DND-41 (cell line): ENCODE measurements around the gene ATP6V0C.
A peak's percentile ranks its signal among the peaks of the same experiment; 100 is the strongest.

ENCODE experiments used
- ATAC-seq: fragments of 200-7000 bp; cut with Tn5 transposase; 3 replicates; pipeline ENCODE4 v1.9.1; 2021; ENCODE audit warnings: low read depth; ENCODE audit not compliant: insufficient read depth
- DNase-seq: peaks from one replicate; pipeline ENCODE4 v3.0.0-alpha.2; 2020
- H2AFZ ChIP-seq: 2 replicates; pipeline ENCODE4 v1.6.0; 2012; ENCODE audit warnings: low read depth, low read length
- H3K27ac ChIP-seq: 2 replicates; pipeline ENCODE4 v1.5.1; 2012; ENCODE audit warnings: low read length, inconsistent platforms
- H3K27me3 ChIP-seq: fragments of 200-600 bp; sonication (generic); 2 replicates; pipeline ENCODE4 v1.6.0; 2012; ENCODE audit warnings: low read length, mild to moderate bottlenecking, inconsistent platforms; ENCODE audit not compliant: insufficient read depth, poor library complexity
- H3K36me3 ChIP-seq: 2 replicates; pipeline ENCODE4 v1.5.1; 2012; ENCODE audit warnings: low read length, inconsistent platforms; ENCODE audit not compliant: insufficient read depth
- H3K4me1 ChIP-seq: 2 replicates; pipeline ENCODE4 v1.5.1; 2012; ENCODE audit warnings: mild to moderate bottlenecking, low read length; ENCODE audit not compliant: insufficient read depth
- H3K4me2 ChIP-seq: 2 replicates; pipeline ENCODE4 v1.6.0; 2012; ENCODE audit warnings: mild to moderate bottlenecking, moderate library complexity, low read length, inconsistent platforms; ENCODE audit not compliant: insufficient read depth
- H3K4me3 ChIP-seq, 2 experiments: fragments of 200-600 bp in 1 of 2; shearing (Covaris generic) in 1 of 2; 2 replicates each; pipeline ENCODE4 v1.5.1; 2012 to 2016; ENCODE audit warnings: inconsistent platforms in 2 of 2, low read length in 2 of 2, mild to moderate bottlenecking in 2 of 2, low read depth in 1 of 2, moderate library complexity in 1 of 2
- H3K79me2 ChIP-seq: 2 replicates; pipeline ENCODE4 v1.6.0; 2012; ENCODE audit warnings: low read length, inconsistent platforms; ENCODE audit not compliant: insufficient read depth
- H3K9ac ChIP-seq: 2 replicates; pipeline ENCODE4 v1.6.0; 2012; ENCODE audit warnings: low read depth, mild to moderate bottlenecking, inconsistent platforms, low read length, moderate library complexity
- H3K9me3 ChIP-seq: 2 replicates; pipeline ENCODE4 v1.5.1; 2012; ENCODE audit warnings: low read length, moderate library complexity, mild to moderate bottlenecking, inconsistent platforms; ENCODE audit not compliant: insufficient read depth, severe bottlenecking
- H4K20me1 ChIP-seq: 2 replicates; pipeline ENCODE4 v1.6.0; 2012; ENCODE audit warnings: low read length; ENCODE audit not compliant: insufficient read depth
- CTCF ChIP-seq: IDR thresholded peaks from 2 replicates; pipeline ENCODE4 v1.5.1; 2012; ENCODE audit warnings: borderline replicate concordance, low read length, moderate library complexity, mild to moderate bottlenecking; ENCODE audit not compliant: poor library complexity, severe bottlenecking; ENCODE audit errors: extremely low read depth
- EZH2 ChIP-seq: IDR thresholded peaks from 3 replicates; pipeline ENCODE4 v1.6.1; 2012; ENCODE audit warnings: borderline replicate concordance, low read depth, mild to moderate bottlenecking, moderate library complexity, low read length, inconsistent platforms; ENCODE audit not compliant: severe bottlenecking

Gene ATP6V0C

DNA sequence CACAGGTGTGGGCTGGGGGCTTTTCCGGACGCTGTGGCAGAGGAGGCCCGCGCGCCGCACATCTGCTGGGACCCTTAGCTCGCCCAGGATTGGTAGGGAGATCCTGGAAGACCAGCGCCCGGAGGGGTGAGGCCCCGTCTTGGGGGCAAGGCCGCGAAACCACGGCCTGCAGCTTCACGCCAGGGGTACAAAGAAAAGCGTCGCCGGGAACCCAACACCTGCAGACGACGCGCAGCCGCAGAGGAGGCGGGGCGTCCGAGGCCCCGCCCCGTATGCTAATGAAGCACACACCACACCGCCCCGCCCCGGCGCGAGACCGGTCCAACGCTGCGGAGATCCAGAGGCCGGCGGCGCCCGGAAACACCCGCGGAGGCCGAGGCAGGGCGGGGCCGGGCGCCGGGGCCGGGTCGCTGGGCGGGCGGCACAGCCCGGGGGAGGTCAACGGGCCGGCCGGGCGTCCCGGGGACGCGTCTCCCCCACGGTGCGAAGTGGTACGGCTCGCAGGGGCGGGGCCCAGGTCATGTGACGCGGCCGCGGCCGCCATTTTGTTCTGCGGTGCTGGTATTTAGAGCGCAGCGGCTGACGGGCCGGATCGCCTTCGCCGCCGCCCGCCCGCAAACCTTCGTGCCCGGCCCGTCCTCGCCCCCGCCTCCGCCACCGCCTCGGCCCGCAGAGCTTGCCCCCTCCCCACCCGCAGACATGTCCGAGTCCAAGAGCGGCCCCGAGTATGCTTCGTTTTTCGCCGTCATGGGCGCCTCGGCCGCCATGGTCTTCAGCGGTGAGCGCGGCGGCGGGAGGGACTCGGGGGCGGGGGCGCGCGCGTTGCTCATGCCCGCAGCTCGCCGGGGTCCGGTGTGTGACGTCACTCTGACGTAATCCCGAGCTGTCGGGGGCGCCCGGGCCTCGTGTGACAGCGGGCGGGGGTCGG, at the start of gene ATP6V0C:
ATP6V0C (plus strand) TSS at position 548 of the 928 bp plus-strand sequence; CDS start at position 700, 152 bp downstream.
- TF ChIP-seq CTCF (no peak), EZH2 (no peak)
- H3K4me3 ChIP-seq: peak within 1 kb of the TSS; percentile 67 to 92; a peak in 3 of 4 replicates

GRCh38 chr16:2464333-2464732, 49.4 kb upstream of the ATP6V0C start:
- Histone ChIP-seq H3K79me2 (peaks cover 24% of the 10 kb centered on the region), H2AFZ (no peak overlapping the region), H3K4me3 (no peak overlapping the region), H3K9ac (no peak overlapping the region), H3K27me3 (peaks cover 14% of the 10 kb centered on the region), H3K4me1 (peaks cover 52% of the 10 kb centered on the region), H3K27ac (no peak overlapping the region), H3K4me2 (no peak overlapping the region), H3K36me3 (peaks cover 25% of the 10 kb centered on the region), H4K20me1 (peaks cover 37% of the 10 kb centered on the region; the same call in 1 of the 2 replicates), H3K9me3 (no peaks in the 10 kb centered on the region)
- TF ChIP-seq CTCF (no peak), EZH2 (no peak)
- ATAC-seq (no peak), DNase-seq (no peak)

More for the DNA sequence above, at the start of gene ATP6V0C:
- Histone ChIP-seq H3K27ac (peak within 1 kb of the TSS; percentile 89), H3K4me2 (peak within 1 kb of the TSS; percentile 80), H3K9ac (peak within 1 kb of the TSS; percentile 95), H3K9me3 (no peaks in the 10 kb centered on the region), H3K4me1 (peaks cover 50% of the 10 kb centered on the region), H3K27me3 (no peaks in the 10 kb centered on the region), H3K79me2 (peaks cover 49% of the 10 kb centered on the region), H4K20me1 (peaks cover 43% of the 10 kb centered on the region), H2AFZ (peak within 1 kb of the TSS; percentile 71), H3K36me3 (peaks cover 14% of the 10 kb centered on the region)
- DNase-seq: peak; percentile 92
- ATAC-seq: peak; percentile 89

- H3K27ac ChIP-seq: no peak overlapping the region
- H3K4me2 ChIP-seq: no peak overlapping the region
- peaks cover 25% of the 10 kb centered on the region for H3K36me3 ChIP-seq
- H4K20me1 ChIP-seq: peaks cover 46% of the 10 kb centered on the region
- no peak overlapping the region for H3K4me3 ChIP-seq
- H3K9ac ChIP-seq: no peak overlapping the region
- H3K9me3 ChIP-seq: no peaks in the 10 kb centered on the region
- no peak; the same call in 2 of the 3 replicates for ATAC-seq
- peak; percentile 48 for TF ChIP-seq CTCF
- TF ChIP-seq EZH2: no peak
- peaks cover 55% of the 10 kb centered on the region for H3K4me1 ChIP-seq
- DNase-seq: no peak
- H3K79me2 ChIP-seq: peaks cover 14% of the 10 kb centered on the region
- peaks cover 27% of the 10 kb centered on the region for H3K27me3 ChIP-seq
- H2AFZ ChIP-seq: no peak overlapping the region
These were observed 47.9 kb upstream of the ATP6V0C start for GRCh38 chr16:2465653-2466415.
